ENCODE results near the gene INPP5A.
"Not testable (repeated sequence)": the region's sequence is repeated elsewhere in the genome, so short reads cannot be mapped to it uniquely, and the experiment has no call there.

The INPP5A gene

DNA sequence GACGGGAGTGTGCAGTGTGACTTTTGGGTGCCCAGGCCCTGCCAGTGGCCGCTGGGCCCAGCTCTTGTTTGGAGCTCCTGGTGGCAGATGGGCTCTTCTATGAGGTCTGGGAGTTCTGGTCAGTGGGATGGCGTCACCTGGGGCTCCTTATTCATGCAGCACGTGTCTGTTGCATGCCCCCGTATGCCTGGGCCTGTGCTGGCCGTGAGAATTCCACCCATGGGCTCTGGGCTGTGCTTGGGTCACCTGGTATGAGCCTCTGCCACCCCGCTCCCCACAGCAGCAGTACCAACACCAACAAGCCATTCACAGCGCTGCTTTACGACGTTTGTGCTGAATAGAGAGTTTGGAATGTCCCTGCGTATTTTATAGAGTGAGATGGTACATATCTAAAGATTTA is 27.1 kb downstream of the INPP5A start:
- no peak for FAIRE-seq

DNA sequence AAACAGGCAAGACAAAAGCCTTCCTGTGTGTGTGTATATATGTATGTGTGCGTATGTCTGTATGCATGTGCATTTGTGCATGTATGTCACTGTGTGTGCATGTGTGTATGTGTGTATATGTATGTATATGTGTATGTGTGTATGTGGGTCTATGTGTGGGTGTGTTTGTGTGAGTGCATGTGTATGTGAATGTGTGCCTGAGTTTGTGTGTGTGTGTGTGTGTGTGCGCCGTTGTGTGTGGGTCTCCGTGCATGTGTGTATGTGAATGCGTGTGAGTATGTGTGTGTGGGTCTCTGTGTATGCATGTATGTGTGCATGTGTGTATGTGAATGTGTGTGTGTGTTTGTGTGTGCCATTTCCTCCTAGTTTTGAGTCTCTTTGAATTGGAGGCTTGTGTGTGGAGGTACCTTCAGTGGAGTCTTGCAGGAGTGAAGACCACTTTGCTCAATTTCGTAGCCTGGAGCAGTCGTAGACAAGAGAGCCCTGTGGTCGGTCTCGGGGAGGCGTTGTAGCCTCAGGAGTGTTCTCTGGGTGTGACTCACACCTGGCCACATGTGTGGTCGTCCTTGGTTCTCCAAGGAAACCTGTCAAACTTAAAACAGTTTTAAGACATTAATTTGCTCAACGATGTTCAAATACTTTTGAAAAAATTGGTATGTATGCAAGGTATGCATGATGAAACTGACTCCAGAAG is 28.1 kb downstream of the INPP5A start:
- FAIRE-seq, result no peak

DNA sequence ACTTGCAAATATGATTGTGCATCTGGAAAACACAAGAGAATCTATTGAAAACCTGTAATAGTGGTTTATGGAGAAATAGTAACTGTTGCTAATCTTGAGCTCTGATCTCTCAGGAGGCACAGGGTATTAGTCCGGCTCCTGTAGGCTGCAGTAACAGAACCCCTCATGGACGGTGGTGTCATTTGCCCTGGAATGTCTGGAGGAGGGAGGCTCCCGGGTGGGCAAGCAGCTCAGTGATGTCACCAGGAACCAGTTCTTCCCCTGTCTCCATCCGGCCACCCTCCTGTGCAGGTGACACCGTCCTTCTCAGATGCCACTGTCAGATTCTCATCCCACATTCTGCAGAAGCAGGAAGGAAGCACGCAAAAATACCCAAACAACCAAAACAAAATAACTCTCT is 29.3 kb downstream of the INPP5A start:
- no peak for FAIRE-seq

DNA sequence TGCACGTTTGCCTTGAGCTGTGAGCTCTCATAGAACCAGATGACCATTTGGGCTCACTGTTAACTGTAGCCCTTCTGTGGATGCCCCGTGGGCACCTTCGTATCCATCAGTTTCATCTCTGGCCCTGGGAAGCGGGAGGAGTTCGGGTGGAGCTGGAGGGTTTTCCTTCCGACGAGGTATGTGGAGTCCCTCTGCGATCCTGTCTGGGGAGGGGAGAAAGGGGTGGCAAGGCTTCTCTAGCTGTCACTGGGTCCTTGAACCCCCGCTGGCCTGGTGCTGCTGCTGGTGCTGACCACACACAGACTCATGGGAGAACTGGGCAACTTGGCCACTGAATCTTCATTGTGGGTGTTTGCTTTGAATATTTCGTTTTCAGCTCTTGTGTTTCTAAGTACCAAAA is 32.7 kb downstream of the INPP5A start:
- FAIRE-seq, result no peak

DNA sequence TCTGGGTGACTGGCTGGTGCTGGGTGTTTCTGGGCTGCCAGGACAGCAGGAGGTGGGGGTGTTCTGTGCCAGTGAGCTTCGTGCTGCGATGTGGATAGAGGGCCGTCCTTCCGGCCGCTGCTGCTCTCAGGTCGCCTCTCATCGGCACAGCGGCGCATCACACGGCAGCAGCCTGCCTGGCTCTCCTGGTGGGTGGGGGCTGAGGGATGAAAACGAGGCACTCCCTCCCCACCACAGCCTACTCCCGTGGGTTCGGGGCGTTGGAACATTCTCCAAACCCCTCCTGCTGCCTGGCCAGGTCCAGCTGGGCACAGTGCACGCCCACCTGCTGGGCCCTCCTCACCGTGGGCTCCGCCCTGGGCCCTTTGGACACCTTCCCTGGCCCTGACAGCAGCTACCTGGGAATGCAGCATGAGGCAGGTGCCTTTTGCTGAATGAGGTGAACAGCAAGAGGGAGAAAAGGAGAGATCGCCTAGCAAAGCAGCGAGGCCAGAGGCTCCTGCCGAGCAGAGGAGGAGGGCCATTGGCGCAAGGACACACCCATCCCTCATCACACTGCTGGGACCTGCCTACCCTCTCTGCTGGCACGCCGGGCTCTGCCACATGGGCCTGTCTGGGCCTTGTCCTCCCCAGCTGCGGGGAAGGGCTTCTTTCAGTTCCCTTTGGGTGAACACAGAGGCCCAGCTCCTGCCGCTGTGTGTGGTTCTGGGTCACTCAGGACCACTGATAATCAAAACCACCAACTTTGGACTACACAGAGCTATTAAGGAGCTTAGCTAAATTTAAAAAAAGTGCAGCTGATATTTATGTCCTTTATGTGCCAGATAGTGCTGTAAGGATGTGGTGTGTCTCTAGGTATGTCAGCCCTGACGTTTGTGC is 33.4 kb downstream of the INPP5A start:
- no peak for FAIRE-seq

DNA sequence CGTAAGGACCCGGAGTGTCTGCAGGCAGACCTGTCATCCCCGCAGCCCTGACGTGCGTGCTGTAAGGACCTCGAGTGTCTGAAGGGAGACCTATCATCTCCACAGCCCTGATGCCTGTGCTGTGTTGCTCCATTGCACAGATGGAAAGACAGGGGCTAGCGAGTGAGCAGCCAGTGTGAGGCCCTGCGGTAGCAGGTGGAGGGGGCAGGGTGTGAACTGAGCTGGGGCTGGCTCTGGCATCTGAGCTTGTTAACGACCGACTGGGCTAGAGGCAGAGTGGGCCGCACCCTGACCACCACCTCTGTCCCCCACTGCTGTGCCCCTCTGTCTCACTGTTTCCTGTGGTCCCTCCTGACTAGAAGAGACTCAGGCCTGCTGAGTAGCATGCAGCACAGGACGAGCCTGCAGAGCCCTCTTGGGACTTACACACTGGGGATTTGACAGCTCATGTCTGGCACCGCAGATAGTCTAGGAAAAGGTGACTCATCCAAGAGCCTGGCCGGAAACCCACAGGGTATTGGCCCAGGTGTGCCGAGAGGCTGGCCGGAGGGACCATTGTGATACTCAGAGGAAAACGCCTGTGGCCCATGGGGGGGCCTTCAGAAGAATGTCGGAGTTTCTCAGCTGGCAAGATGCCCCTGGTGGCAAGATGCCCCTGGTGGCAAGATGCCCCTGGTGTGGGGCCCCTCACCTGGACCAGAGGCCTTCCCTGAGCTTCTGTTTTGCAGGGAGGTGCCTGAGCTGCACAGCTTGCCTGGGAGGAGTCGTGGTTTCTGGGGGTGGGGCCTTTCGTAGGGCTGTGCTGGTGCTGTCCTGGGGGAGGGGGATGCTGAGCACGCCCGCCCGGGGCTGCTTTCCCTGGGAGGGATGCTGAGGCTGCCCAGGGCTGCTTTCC is 34.3 kb downstream of the INPP5A start:
- no peak for FAIRE-seq

- FAIRE-seq, result no peak
These were observed 35.0 kb downstream of the INPP5A start for GRCh38 chr10:132572545-132572937.

GRCh38 chr10:132572946-132573345 is 35.4 kb downstream of the INPP5A start:
- FAIRE-seq, result not testable (repeated sequence)

DNA sequence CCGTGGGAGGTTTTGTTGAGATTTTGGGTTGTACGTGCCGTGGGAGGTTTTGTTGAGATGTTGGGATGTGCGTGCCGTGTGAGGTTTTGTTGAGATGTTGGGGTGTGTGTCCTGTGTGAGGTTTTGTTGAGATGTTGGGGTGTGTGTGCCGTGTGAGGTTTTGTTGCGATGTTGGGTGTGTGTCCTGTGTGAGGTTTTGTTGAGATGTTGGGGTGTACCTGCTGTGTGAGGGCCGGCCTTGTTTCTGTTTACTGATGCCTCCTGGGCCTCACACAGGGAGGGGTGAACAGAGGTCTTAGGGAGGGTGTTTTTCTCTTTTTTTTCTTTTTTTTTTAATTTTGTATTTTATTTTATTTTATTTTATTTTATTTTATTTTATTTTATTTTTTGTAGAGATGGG is 36.7 kb downstream of the INPP5A start:
- FAIRE-seq, result no peak

GRCh38 chr10:132574783-132575319 is 37.3 kb downstream of the INPP5A start:
- FAIRE-seq, result no peak

- no peak for FAIRE-seq
These were observed 38.0 kb downstream of the INPP5A start for GRCh38 chr10:132575320-132576201.

- no peak for FAIRE-seq
These were observed 39.2 kb downstream of the INPP5A start for GRCh38 chr10:132576671-132577349.

GRCh38 chr10:132577350-132578003 is 39.9 kb downstream of the INPP5A start:
- no peak for FAIRE-seq

GRCh38 chr10:132578287-132578951 is 40.8 kb downstream of the INPP5A start:
- no peak for FAIRE-seq

- no peak for FAIRE-seq
These were observed 41.7 kb downstream of the INPP5A start for GRCh38 chr10:132579027-132579859.

DNA sequence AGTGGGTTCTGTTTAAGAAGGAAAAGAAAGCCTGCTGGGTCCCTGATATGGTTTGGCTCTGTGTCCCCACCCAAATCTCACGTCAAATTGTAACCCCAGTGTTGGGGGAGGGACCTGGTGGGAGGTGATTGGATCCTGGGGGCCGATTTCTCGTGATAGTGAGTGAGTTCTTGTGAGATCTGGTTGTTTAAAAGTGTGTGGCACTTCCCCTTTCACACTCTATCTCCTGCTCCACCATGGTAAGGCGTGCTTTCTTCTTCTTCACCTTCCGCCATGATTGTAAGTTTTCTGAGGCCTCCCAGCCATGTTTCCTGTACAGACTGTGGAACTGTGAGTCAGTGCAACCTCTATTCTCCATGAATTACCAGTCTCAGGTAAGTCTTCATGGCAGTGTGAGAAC is 42.6 kb downstream of the INPP5A start:
- FAIRE-seq, result no peak

DNA sequence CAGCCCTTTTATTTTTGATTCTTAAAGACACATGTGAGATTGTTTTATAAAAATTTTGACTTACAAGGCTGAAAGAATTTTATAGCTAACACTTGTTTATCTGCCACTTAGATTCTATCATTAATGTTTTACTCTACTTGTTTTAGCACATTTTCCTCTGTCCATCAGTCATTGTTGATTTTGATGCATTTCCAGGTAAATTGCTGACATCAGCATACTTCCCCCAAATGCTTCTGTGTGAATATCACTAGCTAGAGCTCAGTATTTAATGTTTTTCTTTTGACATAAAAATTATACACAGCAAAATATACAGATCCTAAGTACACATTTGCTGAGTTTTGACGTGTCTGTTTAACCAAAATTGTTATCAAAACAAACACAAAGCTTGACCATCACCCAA is 43.0 kb downstream of the INPP5A start:
- FAIRE-seq, result no peak

GRCh38 chr10:132582137-132582536 is 44.5 kb downstream of the INPP5A start:
- no peak for FAIRE-seq

- no peak for FAIRE-seq
These were observed 45.2 kb downstream of the INPP5A start for GRCh38 chr10:132582771-132583170.
